Left renal pelvis (tissue), 4 donors: Measurements from ENCODE around the gene C10orf88. TPM values are rescaled to one million over a fixed set of nuclear protein-coding genes. Genes with fewer than 3 reads are reported as not detected.

Experiments
- DNase-seq, 4 donors: peaks; one replicate each; pipeline ENCODE4 v3.0.0-alpha.2; 2013; ENCODE audit warnings: low read depth in 4 of 4, low spot score in 3 of 4
- polyA plus RNA-seq, 4 donors: library from polyadenylated mRNA; unstranded; fragments of 120-200 nt; gene quantifications; one replicate each; pipeline ENCODE4 v1.2.1, GENCODE V29; 2013; ENCODE audit not compliant: insufficient read length in 4 of 4

Gene C10orf88
- polyA plus RNA-seq, result 10 to 100 TPM; 18.4 to 22.5 (median 19.9) TPM

- DNase-seq, result peak; percentile 94 to 95 (median 95)
These were observed at the start of gene C10orf88 for GRCh38 chr10:122953902-122954730. TSS of gene C10orf88 (minus strand) at chr10:122954227. CDS start at chr10:122954178, 49 bp downstream.

DNA sequence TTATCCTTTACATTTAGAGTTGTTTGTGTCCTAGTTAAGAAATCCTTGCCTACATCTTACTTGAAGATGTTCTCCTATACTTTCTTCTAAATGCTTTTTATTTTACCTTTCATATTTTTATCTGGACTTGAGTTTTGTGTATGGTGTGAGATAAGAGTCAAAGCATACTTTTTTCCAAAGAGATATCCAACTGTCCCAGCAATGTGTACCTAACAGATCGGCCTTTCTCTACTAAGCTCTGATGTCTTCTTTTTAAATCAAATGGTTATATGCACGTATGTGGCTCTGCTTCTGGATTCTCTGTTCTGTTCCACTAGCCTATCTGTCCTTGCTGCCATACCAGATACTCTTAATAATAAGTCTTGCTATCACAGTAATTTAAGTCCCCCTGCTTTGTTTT is 47.3 kb upstream of the C10orf88 start:
- DNase-seq, result no peak

DNA sequence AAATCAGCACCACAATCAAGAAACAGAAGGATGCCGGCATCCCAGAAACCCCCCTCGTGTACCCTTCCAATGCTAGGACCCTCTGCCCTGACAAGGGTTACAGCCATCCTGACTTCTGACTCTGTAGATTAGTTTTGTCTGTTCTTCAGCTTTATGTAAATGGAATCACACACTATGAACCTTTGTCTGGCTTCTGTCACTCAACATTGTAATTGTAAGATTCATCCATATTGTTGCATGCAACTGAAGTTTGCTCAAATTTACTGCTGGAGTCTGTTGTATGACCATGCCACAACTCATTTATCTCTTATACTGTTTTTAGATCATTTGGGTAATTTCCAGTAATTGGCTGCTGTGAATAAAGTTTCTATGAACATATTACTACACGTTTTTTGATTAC is 46.1 kb upstream of the C10orf88 start:
- DNase-seq, result no peak

GRCh38 chr10:122999347-122999746 is 45.3 kb upstream of the C10orf88 start:
- DNase-seq, result no peak

DNA sequence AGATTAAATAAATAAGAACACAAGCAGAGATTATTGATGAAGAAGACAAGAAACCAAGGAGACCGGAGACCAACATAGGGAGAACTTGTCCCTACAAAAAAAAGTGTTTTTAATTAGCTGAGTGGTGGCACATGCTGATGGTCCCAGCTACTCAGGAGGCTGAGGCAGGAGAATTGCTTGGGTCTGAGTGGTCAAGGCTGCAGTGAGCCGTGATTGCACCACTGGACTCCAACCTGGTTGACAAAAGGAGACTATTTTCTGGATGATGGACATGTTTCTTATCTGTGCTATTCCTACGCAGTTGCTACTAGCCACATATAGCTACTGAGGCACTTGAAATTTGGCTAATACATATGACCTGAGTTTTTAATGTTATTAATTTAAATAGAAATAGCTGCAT is 44.9 kb upstream of the C10orf88 start:
- no peak for DNase-seq

GRCh38 chr10:122998360-122998917 is 44.4 kb upstream of the C10orf88 start:
- no peak for DNase-seq

DNA sequence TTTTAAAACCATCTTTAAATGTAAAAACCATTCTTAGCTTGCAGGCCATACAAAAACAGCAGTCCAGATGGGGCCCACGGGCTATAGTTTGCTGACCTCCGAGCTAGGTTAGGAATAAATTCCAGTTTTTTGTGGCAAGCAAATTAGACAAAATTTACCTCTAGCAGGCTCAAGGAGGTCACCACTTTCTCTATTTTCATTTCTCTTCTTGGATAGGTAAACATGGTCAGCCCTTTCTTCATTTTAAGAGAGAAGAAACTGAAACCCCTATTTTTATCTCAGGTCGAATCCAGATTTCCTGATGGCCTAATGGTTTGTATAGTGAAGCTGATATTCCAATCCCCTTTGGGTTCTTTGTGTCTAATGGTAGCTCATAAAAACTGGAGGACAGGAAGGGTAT is 43.8 kb upstream of the C10orf88 start:
- no peak for DNase-seq

- DNase-seq, result no peak
These were observed 41.9 kb upstream of the C10orf88 start for GRCh38 chr10:122995936-122996335.

- DNase-seq, result no peak
These were observed 39.8 kb upstream of the C10orf88 start for GRCh38 chr10:122993797-122994336.

GRCh38 chr10:122992031-122992585 is 38.1 kb upstream of the C10orf88 start:
- no peak for DNase-seq

DNA sequence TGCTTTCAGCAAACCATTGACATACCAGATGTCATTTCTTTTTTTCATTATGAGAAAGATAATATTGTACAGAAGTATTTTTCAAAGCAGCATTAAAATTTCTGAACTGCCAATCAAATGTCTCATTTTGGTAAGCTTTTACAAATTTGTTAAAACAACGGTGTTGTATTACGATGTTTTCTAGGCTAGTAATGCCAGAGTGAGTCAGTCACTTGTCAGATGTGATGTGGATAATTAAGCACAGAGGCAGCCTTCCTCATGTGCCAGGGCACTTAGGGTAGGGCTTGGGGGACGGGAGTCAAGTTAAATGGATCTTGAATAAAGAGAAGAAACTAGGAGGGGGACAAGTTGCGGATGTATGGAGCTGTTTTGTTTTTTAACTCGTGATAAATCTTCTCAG is 36.3 kb upstream of the C10orf88 start:
- no peak for DNase-seq

DNA sequence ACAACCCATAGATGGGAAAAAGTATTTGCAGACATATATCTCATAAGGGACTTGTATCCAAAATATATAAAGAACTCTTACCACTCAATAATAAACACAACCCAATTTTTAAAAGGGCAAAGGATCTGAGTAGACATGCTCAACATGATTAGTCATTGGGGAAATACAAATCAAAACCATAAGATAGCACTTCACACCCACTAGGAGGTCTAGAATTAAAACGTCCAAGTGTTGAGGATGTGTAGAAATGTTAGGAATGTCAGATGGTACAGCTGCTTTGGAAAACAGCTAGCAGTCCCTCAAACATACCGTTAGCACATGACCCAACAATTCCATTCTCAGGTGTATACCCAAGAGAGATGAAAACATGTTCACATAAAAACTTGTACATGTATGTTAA is 34.5 kb upstream of the C10orf88 start:
- no peak for DNase-seq

- no peak for DNase-seq
These were observed 32.3 kb upstream of the C10orf88 start for GRCh38 chr10:122986335-122986734.

- DNase-seq, result no peak
These were observed 30.7 kb upstream of the C10orf88 start for GRCh38 chr10:122984708-122985107.

DNA sequence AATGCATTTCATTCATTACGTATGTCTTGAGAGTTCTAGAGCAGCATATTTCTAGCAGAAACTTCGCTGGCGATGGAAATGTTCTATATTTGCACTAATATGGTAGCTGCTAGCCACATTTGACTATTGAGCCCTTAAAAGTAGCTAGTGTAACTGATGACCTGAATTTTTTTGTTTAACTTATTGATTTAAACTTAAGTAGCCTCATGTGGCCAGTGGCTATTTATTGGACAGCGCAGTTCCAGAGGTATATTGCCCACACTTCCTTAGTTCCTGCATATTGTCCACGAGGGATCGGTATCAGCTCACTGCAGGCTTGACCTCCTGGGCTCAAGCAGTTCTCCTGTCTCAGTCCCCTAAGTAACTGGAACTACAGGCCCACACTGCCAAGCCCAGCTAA is 29.9 kb upstream of the C10orf88 start:
- no peak for DNase-seq

DNA sequence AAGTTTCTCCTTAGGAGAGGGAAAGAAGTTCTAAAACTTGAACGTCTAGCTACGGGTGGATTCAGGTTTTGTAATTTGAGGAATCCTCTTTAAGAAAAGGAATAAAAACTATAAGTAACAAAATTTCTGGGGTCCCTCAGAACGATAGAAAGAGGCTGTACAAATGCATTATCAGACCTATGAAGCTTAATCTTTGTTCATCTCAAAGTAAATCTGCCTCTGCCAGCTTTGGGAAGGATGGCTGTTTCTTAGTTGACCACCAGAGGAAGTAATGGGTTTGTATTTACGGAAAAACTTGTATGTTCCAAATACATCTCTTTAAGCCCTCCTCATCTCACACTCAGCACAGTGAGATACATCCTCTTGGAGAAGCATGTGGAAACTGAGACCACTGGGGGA is 27.0 kb upstream of the C10orf88 start:
- DNase-seq, result no peak

- DNase-seq, result peak; percentile 84 to 88 (median 86)
These were observed 26.4 kb upstream of the C10orf88 start, which contains the start of gene PSTK for GRCh38 chr10:122980209-122981065. TSS of gene PSTK (plus strand) at chr10:122980401. CDS start at chr10:122980480, 79 bp downstream.

- no peak for DNase-seq
These were observed 20.6 kb upstream of the C10orf88 start for GRCh38 chr10:122974543-122975064.

GRCh38 chr10:122974023-122974422 is 20.0 kb upstream of the C10orf88 start:
- no peak for DNase-seq

DNA sequence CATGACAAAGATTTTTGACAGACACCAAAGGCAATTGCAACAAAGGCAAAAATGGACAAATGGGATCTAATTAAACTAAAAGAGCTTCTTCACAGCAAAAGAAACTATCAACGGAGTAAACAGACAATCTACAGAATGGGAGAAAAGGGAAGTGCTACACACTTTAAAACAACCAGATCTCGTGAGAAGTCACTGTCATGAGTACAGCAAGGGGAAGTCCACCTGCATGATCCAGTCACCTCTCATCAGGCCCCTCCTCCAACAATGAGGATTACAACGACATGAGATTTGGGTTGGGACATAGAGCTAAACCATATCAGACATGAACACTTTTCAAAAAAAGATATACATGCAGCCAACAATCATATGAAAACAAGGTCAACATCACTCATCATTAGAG is 14.7 kb upstream of the C10orf88 start:
- DNase-seq, result no peak
